Measurements from ENCODE around the gene EEPD1. TPM values are rescaled to one million over a fixed set of nuclear protein-coding genes. Genes with fewer than 3 reads are reported as not detected.

Gene EEPD1
- total RNA-seq, 1 experiment from 2014 or later, result 5.0 TPM

DNA sequence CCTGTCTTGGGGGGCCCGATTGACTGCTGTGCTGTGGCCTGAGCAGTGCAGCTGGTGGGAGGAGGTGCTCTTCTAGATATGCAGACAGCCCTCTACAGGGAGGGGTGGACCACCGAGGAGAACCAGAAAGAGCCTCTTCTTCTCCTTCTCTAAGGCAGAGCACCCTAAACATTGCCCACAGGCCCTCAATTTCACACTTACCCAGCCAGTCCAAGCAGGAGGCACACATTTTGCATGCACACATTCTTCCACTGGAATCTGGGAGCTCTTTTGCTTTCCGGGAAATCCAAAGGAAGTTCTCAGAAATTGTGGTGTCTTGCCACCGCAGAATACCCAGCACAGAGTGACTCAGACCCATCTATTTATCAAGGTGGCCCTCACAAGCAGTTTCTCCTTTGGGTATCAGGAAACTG lies 45.8 kb downstream of the EEPD1 start:
- H3K23ac ChIP-seq (ENCODE audit: insufficient read length, low read depth, low read length), result no peak overlapping the region
- DNase-seq, result no peak
- H2BK15ac ChIP-seq (ENCODE audit: low read depth, low read length), result no peak overlapping the region
- H3K27ac ChIP-seq (ENCODE audit: insufficient read length, low read depth, low read length), result no peak overlapping the region
- H4K91ac ChIP-seq (ENCODE audit: insufficient read length, low read depth, low read length), result no peak overlapping the region
- H2AK5ac ChIP-seq (ENCODE audit: insufficient read length, low read length), result no peak overlapping the region
- no peaks in the 10 kb centered on the region for H3K27me3 Mint-ChIP-seq (ENCODE audit: low read depth)
- no peak overlapping the region for H3K4ac ChIP-seq (ENCODE audit: low read depth, low read length)
- no peaks in the 10 kb centered on the region for H3K79me2 ChIP-seq (ENCODE audit: insufficient read depth, low read length)
- no peak overlapping the region for H2BK120ac ChIP-seq (ENCODE audit: low read depth, low read length, poor library complexity, severe bottlenecking)
- H3K14ac ChIP-seq (ENCODE audit: insufficient read depth, low read length), result no peak overlapping the region
- H3K4me1 ChIP-seq (ENCODE audit: insufficient read depth, low read length), result no peaks in the 10 kb centered on the region
- no peaks in the 10 kb centered on the region for H3K23me2 ChIP-seq (ENCODE audit: insufficient read length, low read depth, low read length, poor library complexity, severe bottlenecking)
- H2BK20ac ChIP-seq (ENCODE audit: low read depth, low read length, poor library complexity, severe bottlenecking), result no peak overlapping the region
- H3K56ac ChIP-seq (ENCODE audit: insufficient read length, low read depth, low read length), result no peak overlapping the region
- H3K27me3 ChIP-seq (ENCODE audit: insufficient read depth, low read length), result no peaks in the 10 kb centered on the region
- TF ChIP-seq, protein P1, sequence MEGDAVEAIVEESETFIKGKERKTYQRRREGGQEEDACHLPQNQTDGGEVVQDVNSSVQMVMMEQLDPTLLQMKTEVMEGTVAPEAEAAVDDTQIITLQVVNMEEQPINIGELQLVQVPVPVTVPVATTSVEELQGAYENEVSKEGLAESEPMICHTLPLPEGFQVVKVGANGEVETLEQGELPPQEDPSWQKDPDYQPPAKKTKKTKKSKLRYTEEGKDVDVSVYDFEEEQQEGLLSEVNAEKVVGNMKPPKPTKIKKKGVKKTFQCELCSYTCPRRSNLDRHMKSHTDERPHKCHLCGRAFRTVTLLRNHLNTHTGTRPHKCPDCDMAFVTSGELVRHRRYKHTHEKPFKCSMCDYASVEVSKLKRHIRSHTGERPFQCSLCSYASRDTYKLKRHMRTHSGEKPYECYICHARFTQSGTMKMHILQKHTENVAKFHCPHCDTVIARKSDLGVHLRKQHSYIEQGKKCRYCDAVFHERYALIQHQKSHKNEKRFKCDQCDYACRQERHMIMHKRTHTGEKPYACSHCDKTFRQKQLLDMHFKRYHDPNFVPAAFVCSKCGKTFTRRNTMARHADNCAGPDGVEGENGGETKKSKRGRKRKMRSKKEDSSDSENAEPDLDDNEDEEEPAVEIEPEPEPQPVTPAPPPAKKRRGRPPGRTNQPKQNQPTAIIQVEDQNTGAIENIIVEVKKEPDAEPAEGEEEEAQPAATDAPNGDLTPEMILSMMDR (conservative IDR thresholded peaks at IDR 0.05), result no peak
- H3K79me1 ChIP-seq (ENCODE audit: insufficient read depth, low read depth, low read length, poor library complexity, severe bottlenecking), result no peaks in the 10 kb centered on the region
- H2BK12ac ChIP-seq (ENCODE audit: insufficient read length, low read depth, low read length), result no peak overlapping the region
- H2BK5ac ChIP-seq (ENCODE audit: insufficient read length, low read length), result no peak overlapping the region
- no peak overlapping the region for H4K5ac ChIP-seq (ENCODE audit: insufficient read length, low read depth, low read length)
- H3K9me3 Mint-ChIP-seq, result peaks cover 6 to 9% of the 10 kb centered on the region in 2 experiments; a peak in 3 of 5 replicates
- no peaks in the 10 kb centered on the region for H4K20me1 ChIP-seq (ENCODE audit: control insufficient read depth, insufficient read depth, insufficient read length)
- H3T11ph ChIP-seq (ENCODE audit: low read length), result no peak overlapping the region
- peaks cover 8 to 15% (median 8%) of the 10 kb centered on the region in 3 experiments; a peak in 6 of 7 replicates for H3K36me3 Mint-ChIP-seq (ENCODE audit: insufficient read depth in 1 of 3, low read depth in 3 of 3)
- H3K9me3 ChIP-seq (ENCODE audit: control insufficient read depth, low read depth, low read length), result no peaks in the 10 kb centered on the region
- H3K4me3 Mint-ChIP-seq, result no peak overlapping the region
- H3K27ac Mint-ChIP-seq, result peak overlapping the region in 2 of 3 experiments; percentile 39 to 52; a peak in 3 of 7 replicates
- no peak overlapping the region for H3K18ac ChIP-seq (ENCODE audit: insufficient read length, low read depth, low read length)
- H2AFZ ChIP-seq (ENCODE audit: low read length), result no peak overlapping the region
- no peak overlapping the region for H4K8ac ChIP-seq (replicated peaks; ENCODE audit: insufficient read length, low read depth, low read length)
- no peak overlapping the region for H3K4me2 ChIP-seq (ENCODE audit: insufficient read depth, insufficient read length, low read length)
- peaks cover 14 to 26% of the 10 kb centered on the region in 2 experiments for H3K4me1 Mint-ChIP-seq
- H3K9ac ChIP-seq (ENCODE audit: extremely low read depth, insufficient read length, low read length), result no peak overlapping the region
- no CpG with 5 or more reads among the region's 4 CpGs for WGBS (ENCODE audit: extremely low coverage, insufficient read length, low lambda C conversion rate)

Data from H9 (cell line).